ENCODE data around the gene ZNF367. TPM values are rescaled to one million over a fixed set of nuclear protein-coding genes. Genes with fewer than 3 reads are reported as not detected.

ZNF367 gene
- polyA plus RNA-seq, 1 donor from 2014 or later, result 2.0 TPM

DNA sequence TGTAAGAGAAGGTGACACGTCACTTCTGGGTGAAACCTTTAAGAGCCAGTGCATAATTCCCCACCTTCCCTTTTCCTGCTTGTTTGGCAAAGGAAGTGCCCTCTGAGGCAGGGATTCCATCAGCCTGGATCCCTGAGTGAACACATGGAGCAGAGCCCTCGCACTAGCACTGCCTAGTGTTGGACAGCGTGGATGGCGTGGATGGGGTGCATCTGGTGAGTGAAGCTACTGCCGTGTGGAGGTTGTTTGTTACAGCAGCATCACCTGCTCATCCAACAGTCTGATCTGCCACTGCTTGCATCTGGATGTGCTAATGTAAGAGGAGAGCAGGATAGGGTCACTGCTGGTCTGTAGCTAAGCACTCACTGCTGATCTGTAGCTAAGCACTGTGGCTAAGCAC is 69.9 kb downstream of the ZNF367 start:
- no peak overlapping the region for H3K27ac ChIP-seq (ENCODE audit: low read length)
- H4K20me1 ChIP-seq (ENCODE audit: insufficient read depth), result no peaks in the 10 kb centered on the region
- H3K27me3 ChIP-seq (ENCODE audit: insufficient read depth, low read depth, low read length), result no peaks in the 10 kb centered on the region
- H3K9me3 ChIP-seq (ENCODE audit: low read length), result no peaks in the 10 kb centered on the region
- H3K9me2 ChIP-seq (ENCODE audit: insufficient read depth, low read length), result no peaks in the 10 kb centered on the region
- no peak overlapping the region for H3K4me2 ChIP-seq (ENCODE audit: low read length)
- no peaks in the 10 kb centered on the region for H3K79me2 ChIP-seq (replicated peaks; ENCODE audit: insufficient read depth, low read length)
- no peak overlapping the region for H2AFZ ChIP-seq (ENCODE audit: low read depth, low read length)
- TF ChIP-seq EZH2 (IDR thresholded peaks at IDR 0.05; ENCODE audit: borderline replicate concordance, insufficient read depth, low read length, poor library complexity, severe bottlenecking) (no peak), EP300 (conservative IDR thresholded peaks at IDR 0.05; ENCODE audit: poor library complexity, severe bottlenecking) (no peak), SMC3 (conservative IDR thresholded peaks at IDR 0.05; ENCODE audit: poor library complexity) (no peak), TAF1 (IDR thresholded peaks at IDR 0.05; ENCODE audit: low read depth) (no peak), POLR2AphosphoS5 (IDR thresholded peaks at IDR 0.05) (no peak), MXI1 (conservative IDR thresholded peaks at IDR 0.05; ENCODE audit: poor library complexity, severe bottlenecking) (no peak), RAD21 (conservative IDR thresholded peaks at IDR 0.05) (no peak)
- TF ChIP-seq, protein P1, sequence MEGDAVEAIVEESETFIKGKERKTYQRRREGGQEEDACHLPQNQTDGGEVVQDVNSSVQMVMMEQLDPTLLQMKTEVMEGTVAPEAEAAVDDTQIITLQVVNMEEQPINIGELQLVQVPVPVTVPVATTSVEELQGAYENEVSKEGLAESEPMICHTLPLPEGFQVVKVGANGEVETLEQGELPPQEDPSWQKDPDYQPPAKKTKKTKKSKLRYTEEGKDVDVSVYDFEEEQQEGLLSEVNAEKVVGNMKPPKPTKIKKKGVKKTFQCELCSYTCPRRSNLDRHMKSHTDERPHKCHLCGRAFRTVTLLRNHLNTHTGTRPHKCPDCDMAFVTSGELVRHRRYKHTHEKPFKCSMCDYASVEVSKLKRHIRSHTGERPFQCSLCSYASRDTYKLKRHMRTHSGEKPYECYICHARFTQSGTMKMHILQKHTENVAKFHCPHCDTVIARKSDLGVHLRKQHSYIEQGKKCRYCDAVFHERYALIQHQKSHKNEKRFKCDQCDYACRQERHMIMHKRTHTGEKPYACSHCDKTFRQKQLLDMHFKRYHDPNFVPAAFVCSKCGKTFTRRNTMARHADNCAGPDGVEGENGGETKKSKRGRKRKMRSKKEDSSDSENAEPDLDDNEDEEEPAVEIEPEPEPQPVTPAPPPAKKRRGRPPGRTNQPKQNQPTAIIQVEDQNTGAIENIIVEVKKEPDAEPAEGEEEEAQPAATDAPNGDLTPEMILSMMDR (IDR thresholded peaks at IDR 0.05; ENCODE audit: poor library complexity, severe bottlenecking), result no peak
- TF ChIP-seq, protein P2, sequence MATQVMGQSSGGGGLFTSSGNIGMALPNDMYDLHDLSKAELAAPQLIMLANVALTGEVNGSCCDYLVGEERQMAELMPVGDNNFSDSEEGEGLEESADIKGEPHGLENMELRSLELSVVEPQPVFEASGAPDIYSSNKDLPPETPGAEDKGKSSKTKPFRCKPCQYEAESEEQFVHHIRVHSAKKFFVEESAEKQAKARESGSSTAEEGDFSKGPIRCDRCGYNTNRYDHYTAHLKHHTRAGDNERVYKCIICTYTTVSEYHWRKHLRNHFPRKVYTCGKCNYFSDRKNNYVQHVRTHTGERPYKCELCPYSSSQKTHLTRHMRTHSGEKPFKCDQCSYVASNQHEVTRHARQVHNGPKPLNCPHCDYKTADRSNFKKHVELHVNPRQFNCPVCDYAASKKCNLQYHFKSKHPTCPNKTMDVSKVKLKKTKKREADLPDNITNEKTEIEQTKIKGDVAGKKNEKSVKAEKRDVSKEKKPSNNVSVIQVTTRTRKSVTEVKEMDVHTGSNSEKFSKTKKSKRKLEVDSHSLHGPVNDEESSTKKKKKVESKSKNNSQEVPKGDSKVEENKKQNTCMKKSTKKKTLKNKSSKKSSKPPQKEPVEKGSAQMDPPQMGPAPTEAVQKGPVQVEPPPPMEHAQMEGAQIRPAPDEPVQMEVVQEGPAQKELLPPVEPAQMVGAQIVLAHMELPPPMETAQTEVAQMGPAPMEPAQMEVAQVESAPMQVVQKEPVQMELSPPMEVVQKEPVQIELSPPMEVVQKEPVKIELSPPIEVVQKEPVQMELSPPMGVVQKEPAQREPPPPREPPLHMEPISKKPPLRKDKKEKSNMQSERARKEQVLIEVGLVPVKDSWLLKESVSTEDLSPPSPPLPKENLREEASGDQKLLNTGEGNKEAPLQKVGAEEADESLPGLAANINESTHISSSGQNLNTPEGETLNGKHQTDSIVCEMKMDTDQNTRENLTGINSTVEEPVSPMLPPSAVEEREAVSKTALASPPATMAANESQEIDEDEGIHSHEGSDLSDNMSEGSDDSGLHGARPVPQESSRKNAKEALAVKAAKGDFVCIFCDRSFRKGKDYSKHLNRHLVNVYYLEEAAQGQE (IDR thresholded peaks at IDR 0.05; ENCODE audit: borderline replicate concordance), result no peak
- H3F3A ChIP-seq (ENCODE audit: insufficient read depth, low read length, poor library complexity, severe bottlenecking), result no peaks in the 10 kb centered on the region
- no peaks in the 10 kb centered on the region for H3K36me3 ChIP-seq (ENCODE audit: insufficient read depth, low read length)
- H3K9ac ChIP-seq (ENCODE audit: low read length), result no peak overlapping the region
- no peak overlapping the region for H3K4me3 ChIP-seq (ENCODE audit: low read length)

DNA sequence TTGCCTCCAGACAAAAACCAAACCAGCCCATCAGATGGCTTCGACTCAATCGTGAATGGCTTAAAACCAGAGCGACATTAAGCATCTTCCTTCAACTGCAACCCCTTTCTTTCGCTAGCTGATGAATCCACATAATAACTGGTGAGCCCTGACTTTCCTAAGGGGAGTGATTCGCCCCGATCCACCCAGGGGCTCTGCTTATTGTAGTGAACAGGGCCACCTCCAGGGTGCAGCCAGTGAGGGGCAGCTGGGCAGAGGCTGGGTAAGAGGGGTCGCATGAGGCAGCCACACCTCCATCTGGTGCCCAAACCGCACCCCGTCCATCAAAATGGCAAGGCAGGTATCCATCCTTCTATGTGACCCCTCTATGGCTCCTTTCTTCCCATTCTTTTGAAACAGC is 72.6 kb downstream of the ZNF367 start:
- Histone ChIP-seq H4K20me1 (ENCODE audit: insufficient read depth) (no peaks in the 10 kb centered on the region), H3K4me3 (ENCODE audit: low read length) (no peak overlapping the region), H2AFZ (ENCODE audit: low read depth, low read length) (no peak overlapping the region), H3K27me3 (ENCODE audit: insufficient read depth, low read depth, low read length) (no peaks in the 10 kb centered on the region), H3K4me2 (ENCODE audit: low read length) (no peak overlapping the region), H3K36me3 (ENCODE audit: insufficient read depth, low read length) (no peaks in the 10 kb centered on the region), H3K27ac (ENCODE audit: low read length) (no peak overlapping the region), H3K9me2 (ENCODE audit: insufficient read depth, low read length) (no peaks in the 10 kb centered on the region), H3K79me2 (replicated peaks; ENCODE audit: insufficient read depth, low read length) (no peaks in the 10 kb centered on the region), H3K9me3 (ENCODE audit: low read length) (no peaks in the 10 kb centered on the region), H3F3A (ENCODE audit: insufficient read depth, low read length, poor library complexity, severe bottlenecking) (no peaks in the 10 kb centered on the region), H3K9ac (ENCODE audit: low read length) (no peak overlapping the region)
- TF ChIP-seq EP300 (conservative IDR thresholded peaks at IDR 0.05; ENCODE audit: poor library complexity, severe bottlenecking), result no peak
- TF ChIP-seq, protein P2 (IDR thresholded peaks at IDR 0.05; ENCODE audit: borderline replicate concordance), result no peak
- no peak for TF ChIP-seq TAF1 (IDR thresholded peaks at IDR 0.05; ENCODE audit: low read depth)
- no peak for TF ChIP-seq MXI1 (conservative IDR thresholded peaks at IDR 0.05; ENCODE audit: poor library complexity, severe bottlenecking)
- TF ChIP-seq POLR2AphosphoS5 (IDR thresholded peaks at IDR 0.05), result no peak
- TF ChIP-seq, protein P1 (IDR thresholded peaks at IDR 0.05; ENCODE audit: poor library complexity, severe bottlenecking), result no peak
- TF ChIP-seq EZH2 (IDR thresholded peaks at IDR 0.05; ENCODE audit: borderline replicate concordance, insufficient read depth, low read length, poor library complexity, severe bottlenecking), result no peak
